K562 (cell line): ENCODE results near the gene WDR1.

Source experiments
- ATF7 ChIP-seq: fragments of 450-650 bp; IDR thresholded peaks from 2 replicates; pipeline ENCODE4 v1.7.1; 2014; ENCODE audit warnings: mild to moderate bottlenecking, moderate library complexity
- CTCF ChIP-seq, 3 experiments: IDR thresholded peaks in 2 of 3; conservative IDR thresholded peaks in 1 of 3; 2 replicates each; pipeline ENCODE4 v1.5.1; 2011 to 2012; ENCODE audit warnings: low read length in 3 of 3, mild to moderate bottlenecking in 3 of 3, control low read depth in 2 of 3, improper control_type of control experiment in 1 of 3, inconsistent platforms in 1 of 3, low read depth in 1 of 3, mixed read lengths in 1 of 3, moderate library complexity in 1 of 3; ENCODE audit not compliant: insufficient read depth in 2 of 3
- MAFF ChIP-seq: IDR thresholded peaks from 2 replicates; pipeline ENCODE4 v1.6.1; 2012; ENCODE audit warnings: low read length, improper control_type of control experiment
- NFXL1 ChIP-seq: fragments of 450-650 bp; formaldehyde crosslinking; IDR thresholded peaks from 2 replicates; pipeline ENCODE4 v1.4.0; 2021; ENCODE audit warnings: mild to moderate bottlenecking
- POLR2A ChIP-seq: fragments of 450-650 bp; conservative IDR thresholded peaks from 2 replicates; pipeline ENCODE4 v1.6.1; 2016
- PREB ChIP-seq: sonication (generic); formaldehyde crosslinking; IDR thresholded peaks from 2 replicates; pipeline ENCODE4 v1.8.1; 2023; ENCODE audit warnings: mild to moderate bottlenecking, missing genetic modification reagents
- SAP30 ChIP-seq: fragments of 200-600 bp; sonication (generic); IDR thresholded peaks from 2 replicates; pipeline ENCODE4 v1.6.1; 2012; ENCODE audit warnings: borderline replicate concordance, low read depth, mild to moderate bottlenecking, moderate library complexity, low read length, control low read depth, inconsistent platforms; ENCODE audit not compliant: insufficient read depth, poor library complexity, severe bottlenecking
- SMC3 ChIP-seq: conservative IDR thresholded peaks from 2 replicates; pipeline ENCODE4 v1.6.1; 2011; ENCODE audit warnings: low read depth, low read length, improper control_type of control experiment; ENCODE audit not compliant: insufficient read depth
- SOX6 ChIP-seq: fragments of 450-650 bp; IDR thresholded peaks from 2 replicates; pipeline ENCODE4 v1.6.1; 2014; ENCODE audit warnings: mild to moderate bottlenecking

- no peak for TF ChIP-seq MAFF
- no peak for TF ChIP-seq SMC3
- no peak for TF ChIP-seq PREB (CRISPR knock-in tag)
- TF ChIP-seq ATF7 = no peak
- TF ChIP-seq CTCF (IDR thresholded peaks at IDR 0.05 in 2 of 3, conservative IDR thresholded peaks at IDR 0.05 in 1 of 3; ENCODE audit: insufficient read depth in 2 of 3, low read depth in 1 of 3, low read length in 3 of 3) = no peak
- TF ChIP-seq SAP30 = no peak
- no peak for TF ChIP-seq POLR2A
- no peak for TF ChIP-seq SOX6
- TF ChIP-seq NFXL1 (CRISPR knock-in tag) = no peak
These were observed 4.5 kb upstream of the WDR1 start for GRCh38 chr4:10120943-10121567.
